Astrocyte (in vitro differentiated cells and primary cell): ENCODE results near the gene MTX3.

Source experiments
- EZH2 ChIP-seq: IDR thresholded peaks from 2 replicates; pipeline ENCODE4 v1.6.1; 2012; ENCODE audit warnings: mild to moderate bottlenecking, low read length, inconsistent platforms; ENCODE audit not compliant: insufficient read depth
- TF ChIP-seq, protein P1 (sequence below): IDR thresholded peaks from 2 replicates; pipeline ENCODE4 v1.5.1; 2011; ENCODE audit warnings: low read depth, mild to moderate bottlenecking, inconsistent platforms, low read length, moderate library complexity; ENCODE audit not compliant: insufficient read depth

DNA sequence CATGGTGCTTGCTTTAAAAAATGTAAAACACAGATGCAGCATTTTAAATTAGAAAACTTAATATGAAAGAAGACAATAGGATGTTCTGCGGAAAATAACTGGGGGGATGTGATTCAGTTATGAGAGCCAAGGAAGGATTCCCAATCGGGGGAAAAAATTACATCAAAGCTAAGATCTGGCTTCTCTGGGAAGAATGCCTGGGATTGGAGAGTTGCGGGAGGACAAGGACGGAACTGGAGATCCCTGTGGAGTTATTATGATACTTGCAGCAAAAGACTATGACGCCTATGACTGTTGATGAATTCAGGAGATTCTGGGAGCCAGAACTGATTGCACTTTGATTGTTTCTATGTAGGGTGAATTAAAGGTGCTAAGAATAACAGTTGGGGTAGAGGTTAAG is 24.6 kb downstream of the MTX3 start:
- TF ChIP-seq EZH2: no peak
- TF ChIP-seq, protein P1, sequence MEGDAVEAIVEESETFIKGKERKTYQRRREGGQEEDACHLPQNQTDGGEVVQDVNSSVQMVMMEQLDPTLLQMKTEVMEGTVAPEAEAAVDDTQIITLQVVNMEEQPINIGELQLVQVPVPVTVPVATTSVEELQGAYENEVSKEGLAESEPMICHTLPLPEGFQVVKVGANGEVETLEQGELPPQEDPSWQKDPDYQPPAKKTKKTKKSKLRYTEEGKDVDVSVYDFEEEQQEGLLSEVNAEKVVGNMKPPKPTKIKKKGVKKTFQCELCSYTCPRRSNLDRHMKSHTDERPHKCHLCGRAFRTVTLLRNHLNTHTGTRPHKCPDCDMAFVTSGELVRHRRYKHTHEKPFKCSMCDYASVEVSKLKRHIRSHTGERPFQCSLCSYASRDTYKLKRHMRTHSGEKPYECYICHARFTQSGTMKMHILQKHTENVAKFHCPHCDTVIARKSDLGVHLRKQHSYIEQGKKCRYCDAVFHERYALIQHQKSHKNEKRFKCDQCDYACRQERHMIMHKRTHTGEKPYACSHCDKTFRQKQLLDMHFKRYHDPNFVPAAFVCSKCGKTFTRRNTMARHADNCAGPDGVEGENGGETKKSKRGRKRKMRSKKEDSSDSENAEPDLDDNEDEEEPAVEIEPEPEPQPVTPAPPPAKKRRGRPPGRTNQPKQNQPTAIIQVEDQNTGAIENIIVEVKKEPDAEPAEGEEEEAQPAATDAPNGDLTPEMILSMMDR: no peak
